H1 (cell line): ENCODE measurements around the gene TTC28.

ENCODE experiments used
- ATF2 ChIP-seq: IDR thresholded peaks from 2 replicates; pipeline ENCODE4 v1.6.1; 2012; ENCODE audit warnings: low read length, inconsistent platforms
- BCL11A ChIP-seq, 2 experiments: IDR thresholded peaks; one replicate each; pipeline ENCODE4 v1.6.1; 2011; ENCODE audit warnings: low read depth in 2 of 2, low read length in 2 of 2, mild to moderate bottlenecking in 2 of 2
- CBX8 ChIP-seq: fragments of 300-800, 300-1000 bp; sonication (generic); IDR thresholded peaks from 2 replicates; pipeline ENCODE4 v1.7.1; 2016; ENCODE audit warnings: low read depth, low read length, borderline replicate concordance
- CTCF ChIP-seq, 3 experiments: IDR thresholded peaks; 1 replicate in 2 of 3; 2 replicates in 1 of 3; pipeline versions ENCODE4 v1.5.1 to v1.6.1; 2011; ENCODE audit warnings: low read length in 3 of 3, mild to moderate bottlenecking in 3 of 3, inconsistent platforms in 2 of 3, low read depth in 1 of 3, moderate library complexity in 1 of 3; ENCODE audit not compliant: insufficient read depth in 1 of 3; ENCODE audit errors: control extremely low read depth in 1 of 3
- EZH2 ChIP-seq: fragments of 200-600 bp; sonication (generic); IDR thresholded peaks from 2 replicates; pipeline ENCODE4 v1.7.1; 2012; ENCODE audit warnings: low read depth, mild to moderate bottlenecking, moderate library complexity, low read length, inconsistent platforms; ENCODE audit not compliant: severe bottlenecking
- JUND ChIP-seq: IDR thresholded peaks from 2 replicates; pipeline ENCODE4 v1.6.1; 2011; ENCODE audit warnings: mild to moderate bottlenecking, improper control_type of control experiment, low read length
- PHF8 ChIP-seq: fragments of 200-600 bp; sonication (generic); conservative IDR thresholded peaks from 2 replicates; pipeline ENCODE4 v1.7.1; 2012; ENCODE audit warnings: low read depth, mild to moderate bottlenecking, inconsistent platforms, low read length, moderate library complexity
- POLR2A ChIP-seq, 2 experiments: IDR thresholded peaks; 1 replicate in 1 of 2; 2 replicates in 1 of 2; pipeline ENCODE4 v1.6.1; 2011; ENCODE audit warnings: low read depth in 2 of 2, low read length in 2 of 2, mild to moderate bottlenecking in 2 of 2; ENCODE audit errors: control extremely low read depth in 1 of 2
- RFX5 ChIP-seq: IDR thresholded peaks from 2 replicates; pipeline ENCODE4 v1.6.1; 2011; ENCODE audit warnings: low read depth, low read length, improper control_type of control experiment, borderline replicate concordance
- RXRA ChIP-seq: IDR thresholded peaks from 2 replicates; pipeline ENCODE4 v1.6.1; 2011; ENCODE audit warnings: low read depth, mild to moderate bottlenecking, low read length, moderate library complexity; ENCODE audit not compliant: insufficient read depth
- SP1 ChIP-seq: IDR thresholded peaks from 2 replicates; pipeline ENCODE4 v1.6.1; 2011; ENCODE audit warnings: low read depth, low read length
- SP2 ChIP-seq: IDR thresholded peaks from 2 replicates; pipeline ENCODE4 v1.6.1; 2012; ENCODE audit warnings: mild to moderate bottlenecking, low read length, inconsistent platforms
- TEAD4 ChIP-seq: IDR thresholded peaks from 2 replicates; pipeline ENCODE4 v1.6.1; 2012; ENCODE audit warnings: low read depth, low read length, inconsistent platforms, mixed read lengths
- YY1 ChIP-seq: IDR thresholded peaks from 2 replicates; pipeline ENCODE4 v1.6.1; 2011; ENCODE audit warnings: low read depth, mild to moderate bottlenecking, low read length

GRCh38 chr22:28105988-28106387, 573.7 kb downstream of the TTC28 start:
- TF ChIP-seq CTCF (IDR thresholded peaks at IDR 0.05; ENCODE audit: control extremely low read depth in 1 of 3, insufficient read depth in 1 of 3, low read depth in 1 of 3, low read length in 3 of 3) (no peak), ATF2 (no peak), CBX8 (no peak), TEAD4 (no peak), JUND (no peak), RFX5 (no peak), YY1 (no peak), BCL11A (IDR thresholded peaks at IDR 0.05; ENCODE audit: low read depth in 2 of 2, low read length in 2 of 2) (no peak), SP2 (no peak), SP1 (no peak), POLR2A (IDR thresholded peaks at IDR 0.05; ENCODE audit: control extremely low read depth in 1 of 2, low read depth in 2 of 2, low read length in 2 of 2) (no peak), PHF8 (no peak), RXRA (no peak), EZH2 (no peak)
